ENCODE data around the gene APC2.

GRCh38 chr19:1472231-1473084, 22.5 kb downstream of the APC2 start:
- TF ChIP-seq CTCF (IDR thresholded peaks at IDR 0.05) (no peak), POLR2AphosphoS5 (IDR thresholded peaks at IDR 0.05) (no peak), POLR2A (IDR thresholded peaks at IDR 0.05) (no peak)

Data from prostate gland (tissue), 2 donors.